ENCODE data around the gene RAP1GDS1. TPM values are rescaled to one million over a fixed set of nuclear protein-coding genes. Genes with fewer than 3 reads are reported as not detected.
"Not testable (repeated sequence)": the region's sequence is repeated elsewhere in the genome, so short reads cannot be mapped to it uniquely, and the experiment has no call there.

Gene RAP1GDS1
- polyA plus RNA-seq, 4 donors, result 11.3 to 22.8 (median 20.1) TPM

DNA sequence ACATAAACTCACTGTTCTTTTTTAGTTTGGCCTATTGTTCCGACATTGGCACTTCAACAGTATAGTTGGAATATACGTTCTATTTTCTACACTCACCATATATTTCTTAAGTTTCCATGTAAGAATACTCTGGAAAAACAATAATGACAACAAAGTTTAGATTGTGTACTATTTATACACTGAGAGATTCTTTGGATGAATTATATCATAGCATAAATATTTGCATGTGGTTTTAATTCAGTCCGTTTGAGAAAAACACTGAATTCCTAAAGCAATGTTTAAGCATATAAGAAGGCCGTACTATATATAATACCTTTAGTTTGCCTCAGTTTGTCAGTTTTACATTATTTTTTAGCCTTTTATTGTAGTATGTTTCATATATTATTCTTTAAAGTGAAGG lies 82.4 kb downstream of the RAP1GDS1 start:
- no peak overlapping the region for H3K27ac ChIP-seq (ENCODE audit: low read depth in 1 of 3, low read length in 2 of 3)
- H3K4me1 ChIP-seq (ENCODE audit: control insufficient read depth in 3 of 3, insufficient read depth in 2 of 3, low read depth in 1 of 3, low read length in 2 of 3), result no peaks in the 10 kb centered on the region
- no peak for DNase-seq
- WGBS, 3 donors, result 84 to 95% (median 90%) methylated on average over 4 of the region's 4 CpGs
- no peaks in the 10 kb centered on the region for H3K9me3 ChIP-seq (ENCODE audit: control insufficient read depth in 2 of 2, insufficient read depth in 1 of 2, low read depth in 1 of 2, low read length in 1 of 2)
- H3K4me3 ChIP-seq (ENCODE audit: low read depth in 1 of 3, low read length in 3 of 3), result no peak overlapping the region
- H3K27me3 ChIP-seq (ENCODE audit: control insufficient read depth in 3 of 3, insufficient read depth in 3 of 3, low read length in 3 of 3), result no peaks in the 10 kb centered on the region
- peaks cover 0 to 4% (median 0%) of the 10 kb centered on the region in 3 donors for H3K36me3 ChIP-seq (ENCODE audit: control insufficient read depth in 3 of 3, insufficient read depth in 2 of 3, low read depth in 1 of 3, low read length in 3 of 3)
- FAIRE-seq, result no peak

DNA sequence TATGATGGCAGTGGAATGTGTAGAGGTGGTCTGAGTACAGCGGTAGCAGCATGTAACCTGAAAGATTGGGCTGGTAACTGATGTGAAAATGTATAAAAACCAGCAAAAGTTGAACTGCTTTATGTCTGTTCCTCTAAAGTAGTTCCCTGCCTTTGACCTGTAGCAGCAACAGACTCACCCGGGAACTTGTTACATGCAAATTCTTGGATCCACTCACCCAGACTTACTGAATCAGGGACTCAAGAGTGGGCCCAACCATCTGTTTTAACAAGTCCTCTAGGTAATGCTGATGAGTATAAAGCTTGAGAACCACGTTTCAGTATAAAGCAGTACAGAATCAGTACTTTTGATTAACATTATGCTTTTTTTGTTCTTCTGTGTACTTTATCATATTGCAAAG lies 84.7 kb downstream of the RAP1GDS1 start:
- peaks cover 0 to 4% (median 0%) of the 10 kb centered on the region in 3 donors for H3K36me3 ChIP-seq (ENCODE audit: control insufficient read depth in 3 of 3, insufficient read depth in 2 of 3, low read depth in 1 of 3, low read length in 3 of 3)
- FAIRE-seq (no peak), DNase-seq (no peak)
- H3K9me3 ChIP-seq (ENCODE audit: control insufficient read depth in 2 of 2, insufficient read depth in 1 of 2, low read depth in 1 of 2, low read length in 1 of 2), result no peaks in the 10 kb centered on the region
- no peak overlapping the region for H3K27ac ChIP-seq (ENCODE audit: low read depth in 1 of 3, low read length in 2 of 3)
- no peak overlapping the region for H3K4me3 ChIP-seq (ENCODE audit: low read depth in 1 of 3, low read length in 3 of 3)
- no peaks in the 10 kb centered on the region for H3K27me3 ChIP-seq (ENCODE audit: control insufficient read depth in 3 of 3, insufficient read depth in 3 of 3, low read length in 3 of 3)
- H3K4me1 ChIP-seq (ENCODE audit: control insufficient read depth in 3 of 3, insufficient read depth in 2 of 3, low read depth in 1 of 3, low read length in 2 of 3), result no peaks in the 10 kb centered on the region
- WGBS, 3 donors, result 88 to 93% (median 92%) methylated on average over 3 of the region's 3 CpGs

DNA sequence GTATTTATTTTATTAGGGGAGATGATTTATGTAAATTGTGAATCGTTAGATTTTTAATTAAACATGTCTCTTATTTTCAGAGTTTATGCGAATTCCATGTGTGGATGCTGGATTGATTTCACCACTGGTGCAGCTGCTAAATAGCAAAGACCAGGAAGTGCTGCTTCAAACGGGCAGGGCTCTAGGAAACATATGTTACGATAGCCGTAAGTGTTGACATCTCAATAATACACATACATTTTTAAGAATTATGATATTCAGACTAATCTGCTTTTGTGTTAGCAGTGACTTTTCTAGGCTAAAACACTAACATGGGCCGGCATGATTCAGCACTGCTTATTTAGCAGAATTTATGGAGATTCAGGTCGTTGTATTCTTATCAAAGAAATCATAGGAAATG lies 91.2 kb downstream of the RAP1GDS1 start:
- Histone ChIP-seq H3K4me1 (ENCODE audit: control insufficient read depth in 3 of 3, insufficient read depth in 2 of 3, low read depth in 1 of 3, low read length in 2 of 3) (no peaks in the 10 kb centered on the region), H3K36me3 (ENCODE audit: control insufficient read depth in 3 of 3, insufficient read depth in 2 of 3, low read depth in 1 of 3, low read length in 3 of 3) (no peaks in the 10 kb centered on the region), H3K4me3 (ENCODE audit: low read depth in 1 of 3, low read length in 3 of 3) (no peak overlapping the region), H3K9me3 (ENCODE audit: control insufficient read depth in 2 of 2, insufficient read depth in 1 of 2, low read depth in 1 of 2, low read length in 1 of 2) (no peaks in the 10 kb centered on the region), H3K27me3 (ENCODE audit: control insufficient read depth in 3 of 3, insufficient read depth in 3 of 3, low read length in 3 of 3) (no peaks in the 10 kb centered on the region), H3K27ac (ENCODE audit: low read depth in 1 of 3, low read length in 2 of 3) (no peak overlapping the region)
- DNase-seq (no peak), FAIRE-seq (no peak)
- WGBS, 3 donors, result 51 to 87% (median 72%) methylated on average over 7 of the region's 7 CpGs

DNA sequence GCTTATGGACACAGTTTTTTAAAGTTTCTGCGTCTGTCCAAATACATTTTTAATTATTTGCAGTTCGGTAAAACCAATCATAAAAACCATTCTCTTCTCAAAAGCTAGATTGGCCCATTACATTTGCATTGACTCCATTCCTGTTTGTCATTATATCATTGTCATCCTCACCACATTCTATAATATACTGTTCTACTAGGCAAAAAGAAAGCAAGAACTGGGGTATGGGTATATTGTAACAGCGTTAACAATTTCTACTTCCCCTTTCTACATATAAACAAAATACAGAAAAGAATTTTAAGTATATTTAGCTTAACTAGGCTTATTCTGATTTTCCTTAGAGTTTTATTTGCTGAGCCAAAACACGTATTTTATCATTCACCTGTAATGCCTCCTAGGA lies 91.8 kb downstream of the RAP1GDS1 start:
- no peak for DNase-seq
- Histone ChIP-seq H3K27ac (ENCODE audit: low read depth in 1 of 3, low read length in 2 of 3) (no peak overlapping the region), H3K9me3 (ENCODE audit: control insufficient read depth in 2 of 2, insufficient read depth in 1 of 2, low read depth in 1 of 2, low read length in 1 of 2) (no peaks in the 10 kb centered on the region), H3K36me3 (ENCODE audit: control insufficient read depth in 3 of 3, insufficient read depth in 2 of 3, low read depth in 1 of 3, low read length in 3 of 3) (no peaks in the 10 kb centered on the region), H3K4me3 (ENCODE audit: low read depth in 1 of 3, low read length in 3 of 3) (no peak overlapping the region), H3K4me1 (ENCODE audit: control insufficient read depth in 3 of 3, insufficient read depth in 2 of 3, low read depth in 1 of 3, low read length in 2 of 3) (no peaks in the 10 kb centered on the region), H3K27me3 (ENCODE audit: control insufficient read depth in 3 of 3, insufficient read depth in 3 of 3, low read length in 3 of 3) (no peaks in the 10 kb centered on the region)
- no peak for FAIRE-seq
- WGBS, 3 donors, result 78 to 92% (median 89%) methylated on average over 4 of the region's 4 CpGs

DNA sequence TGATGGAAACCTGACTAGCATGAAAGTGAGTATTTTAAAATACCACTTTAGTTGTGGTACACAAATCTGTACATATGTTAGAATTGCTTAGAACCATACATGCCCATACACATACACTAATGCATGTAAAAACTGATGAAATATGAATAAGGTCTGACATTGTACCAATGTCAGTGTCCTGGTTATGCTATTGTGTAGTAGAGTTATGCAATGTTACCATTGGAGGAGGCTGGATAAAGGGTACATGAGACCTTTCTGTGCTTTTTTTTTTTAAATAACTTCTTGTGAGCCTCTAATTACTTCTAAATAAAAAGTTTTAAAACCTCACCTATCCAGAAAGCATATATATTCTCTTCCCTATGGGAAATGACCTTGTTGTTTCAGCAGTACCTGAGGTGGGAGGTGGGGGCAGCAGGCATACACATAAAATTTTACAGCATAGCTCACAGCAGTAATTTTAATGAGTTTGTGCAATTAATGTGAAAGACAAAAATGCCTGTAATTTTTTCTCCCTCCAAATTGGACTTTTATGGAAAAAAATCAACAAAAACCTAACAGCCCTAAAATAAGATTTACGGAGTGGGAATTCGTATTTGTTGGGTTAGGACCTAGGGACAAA lies 97.6 kb downstream of the RAP1GDS1 start:
- FAIRE-seq (no peak), DNase-seq (no peak)
- H3K4me1 ChIP-seq (ENCODE audit: control insufficient read depth in 3 of 3, insufficient read depth in 2 of 3, low read depth in 1 of 3, low read length in 2 of 3), result no peaks in the 10 kb centered on the region
- H3K9me3 ChIP-seq (ENCODE audit: control insufficient read depth in 2 of 2, insufficient read depth in 1 of 2, low read depth in 1 of 2, low read length in 1 of 2), result no peaks in the 10 kb centered on the region
- H3K27ac ChIP-seq (ENCODE audit: low read depth in 1 of 3, low read length in 2 of 3), result no peak overlapping the region
- WGBS, 3 donors, result 93 to 98% (median 98%) methylated on average over 2 of the region's 2 CpGs
- H3K36me3 ChIP-seq (ENCODE audit: control insufficient read depth in 3 of 3, insufficient read depth in 2 of 3, low read depth in 1 of 3, low read length in 3 of 3), result peaks cover 0 to 3% (median 0%) of the 10 kb centered on the region in 3 donors
- no peaks in the 10 kb centered on the region for H3K27me3 ChIP-seq (ENCODE audit: control insufficient read depth in 3 of 3, insufficient read depth in 3 of 3, low read length in 3 of 3)
- H3K4me3 ChIP-seq (ENCODE audit: low read depth in 1 of 3, low read length in 3 of 3), result no peak overlapping the region

DNA sequence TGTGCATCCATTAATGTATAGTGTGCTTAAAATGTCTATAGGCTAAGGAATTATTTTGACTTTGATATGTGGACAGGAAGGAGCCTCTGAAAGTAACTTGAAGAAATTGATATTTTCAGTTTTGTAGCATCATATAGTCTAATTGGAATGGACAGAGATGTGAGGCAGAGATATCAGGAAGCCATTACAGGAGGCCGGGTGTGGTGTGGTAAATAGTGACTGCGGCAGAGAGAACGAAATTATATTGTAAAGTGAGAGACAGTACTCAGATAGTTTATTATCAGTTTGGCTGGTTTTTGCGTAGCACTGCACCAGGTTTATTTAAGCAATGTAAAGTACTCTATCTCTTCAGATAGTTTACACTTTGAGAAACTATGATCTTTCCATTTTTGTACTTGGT lies 98.5 kb downstream of the RAP1GDS1 start:
- 89 to 92% (median 91%) methylated on average over 4 of the region's 4 CpGs for WGBS, 3 donors
- Histone ChIP-seq H3K27ac (ENCODE audit: low read depth in 1 of 3, low read length in 2 of 3) (no peak overlapping the region), H3K4me3 (ENCODE audit: low read depth in 1 of 3, low read length in 3 of 3) (no peak overlapping the region), H3K27me3 (ENCODE audit: control insufficient read depth in 3 of 3, insufficient read depth in 3 of 3, low read length in 3 of 3) (no peaks in the 10 kb centered on the region), H3K4me1 (ENCODE audit: control insufficient read depth in 3 of 3, insufficient read depth in 2 of 3, low read depth in 1 of 3, low read length in 2 of 3) (no peaks in the 10 kb centered on the region), H3K9me3 (ENCODE audit: control insufficient read depth in 2 of 2, insufficient read depth in 1 of 2, low read depth in 1 of 2, low read length in 1 of 2) (no peaks in the 10 kb centered on the region), H3K36me3 (ENCODE audit: control insufficient read depth in 3 of 3, insufficient read depth in 2 of 3, low read depth in 1 of 3, low read length in 3 of 3) (peaks cover 0 to 3% (median 0%) of the 10 kb centered on the region in 3 donors)
- DNase-seq, result no peak
- FAIRE-seq, result no peak

DNA sequence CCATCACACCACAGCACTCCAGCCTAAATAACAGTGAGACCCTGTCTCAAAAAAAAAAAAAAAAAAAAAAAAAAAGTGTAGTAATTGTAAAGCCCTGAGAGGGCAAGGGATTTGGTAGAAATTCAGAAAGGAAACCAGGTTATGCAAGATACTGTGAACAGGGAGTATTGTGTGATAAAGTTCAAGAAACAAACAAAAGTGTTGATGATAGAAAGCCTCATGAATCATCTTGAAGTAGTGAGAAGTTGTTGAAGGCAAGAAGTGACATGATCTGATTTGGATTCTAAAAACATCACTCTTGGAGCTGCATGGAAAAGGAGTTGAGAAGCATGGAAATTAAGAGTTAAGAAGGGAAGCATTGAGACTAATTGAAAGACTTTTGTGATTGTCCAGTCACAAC lies 102.2 kb downstream of the RAP1GDS1 start:
- FAIRE-seq, result no peak
- Histone ChIP-seq H3K27ac (ENCODE audit: low read depth in 1 of 3, low read length in 2 of 3) (no peak overlapping the region), H3K27me3 (ENCODE audit: control insufficient read depth in 3 of 3, insufficient read depth in 3 of 3, low read length in 3 of 3) (no peaks in the 10 kb centered on the region), H3K4me3 (ENCODE audit: low read depth in 1 of 3, low read length in 3 of 3) (no peak overlapping the region), H3K36me3 (ENCODE audit: control insufficient read depth in 3 of 3, insufficient read depth in 2 of 3, low read depth in 1 of 3, low read length in 3 of 3) (peaks cover 0 to 11% (median 5%) of the 10 kb centered on the region in 3 donors), H3K4me1 (ENCODE audit: control insufficient read depth in 3 of 3, insufficient read depth in 2 of 3, low read depth in 1 of 3, low read length in 2 of 3) (no peaks in the 10 kb centered on the region), H3K9me3 (ENCODE audit: control insufficient read depth in 2 of 2, insufficient read depth in 1 of 2, low read depth in 1 of 2, low read length in 1 of 2) (peaks cover 0 to 21% of the 10 kb centered on the region in 2 donors)
- DNase-seq, result no peak

DNA sequence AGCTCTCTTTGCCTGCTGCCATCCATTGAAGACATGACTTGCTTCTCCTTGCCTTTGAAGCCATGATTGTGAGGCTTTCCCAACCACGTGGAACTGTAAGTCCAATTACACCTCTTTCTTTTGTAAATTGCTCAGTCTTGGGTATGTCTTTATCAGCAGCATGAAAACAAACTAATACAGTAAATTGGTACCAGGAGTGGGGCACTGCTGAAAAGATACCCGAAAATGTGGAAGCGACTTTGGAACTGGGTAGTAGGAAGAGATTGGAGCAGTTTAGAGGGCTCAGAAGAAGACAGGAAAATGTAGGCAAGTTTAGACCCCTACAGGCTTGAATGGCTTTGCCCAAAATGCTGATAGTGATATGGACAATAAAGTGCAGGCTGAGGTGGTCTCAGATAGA lies 105.1 kb downstream of the RAP1GDS1 start:
- not testable (repeated sequence) for H3K27me3 ChIP-seq (ENCODE audit: control insufficient read depth in 3 of 3, insufficient read depth in 3 of 3, low read length in 3 of 3); DNase-seq; H3K4me3 ChIP-seq (ENCODE audit: low read depth in 1 of 3, low read length in 3 of 3); H3K4me1 ChIP-seq (ENCODE audit: control insufficient read depth in 3 of 3, insufficient read depth in 2 of 3, low read depth in 1 of 3, low read length in 2 of 3); FAIRE-seq; H3K27ac ChIP-seq (ENCODE audit: low read depth in 1 of 3, low read length in 2 of 3)
- Histone ChIP-seq H3K9me3 (ENCODE audit: control insufficient read depth in 2 of 2, insufficient read depth in 1 of 2, low read depth in 1 of 2, low read length in 1 of 2) (peaks cover 0 to 24% of the 10 kb centered on the region in 2 donors), H3K36me3 (ENCODE audit: control insufficient read depth in 3 of 3, insufficient read depth in 2 of 3, low read depth in 1 of 3, low read length in 3 of 3) (peaks cover 0 to 15% (median 5%) of the 10 kb centered on the region in 3 donors)
- WGBS, 3 donors, result 97 to 100% (median 98%) methylated on average over 3 of the region's 3 CpGs

DNA sequence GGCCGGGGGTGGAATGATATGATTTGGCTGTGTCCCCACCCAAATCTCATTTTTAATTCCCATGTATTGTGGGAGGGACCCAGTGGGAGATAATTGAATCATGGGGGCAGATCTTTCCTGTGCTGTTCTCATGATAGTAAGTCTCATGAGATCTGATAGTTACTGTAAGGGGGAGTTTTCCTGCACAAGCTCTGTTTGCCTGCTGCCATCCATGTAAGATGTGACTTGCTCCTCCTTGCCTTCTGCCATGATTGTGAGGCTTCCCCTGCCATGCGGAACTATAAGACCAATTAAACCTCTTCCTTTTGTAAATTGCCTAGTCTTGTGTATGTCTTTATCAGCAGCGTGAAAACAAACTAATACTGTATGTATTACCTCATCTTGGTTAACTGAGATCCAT lies 106.8 kb downstream of the RAP1GDS1 start:
- FAIRE-seq; H3K4me3 ChIP-seq (ENCODE audit: low read depth in 1 of 3, low read length in 3 of 3); DNase-seq; H3K27ac ChIP-seq (ENCODE audit: low read depth in 1 of 3, low read length in 2 of 3); H3K27me3 ChIP-seq (ENCODE audit: control insufficient read depth in 3 of 3, insufficient read depth in 3 of 3, low read length in 3 of 3); H3K4me1 ChIP-seq (ENCODE audit: control insufficient read depth in 3 of 3, insufficient read depth in 2 of 3, low read depth in 1 of 3, low read length in 2 of 3): not testable (repeated sequence)
- Histone ChIP-seq H3K36me3 (ENCODE audit: control insufficient read depth in 3 of 3, insufficient read depth in 2 of 3, low read depth in 1 of 3, low read length in 3 of 3) (peaks cover 0 to 25% (median 2%) of the 10 kb centered on the region in 3 donors), H3K9me3 (ENCODE audit: control insufficient read depth in 2 of 2, insufficient read depth in 1 of 2, low read depth in 1 of 2, low read length in 1 of 2) (peaks cover 0 to 24% of the 10 kb centered on the region in 2 donors)
- 96 to 99% (median 98%) methylated on average over 3 of the region's 3 CpGs for WGBS, 3 donors
